ENCODE results near the gene GALM.

GALM gene

DNA sequence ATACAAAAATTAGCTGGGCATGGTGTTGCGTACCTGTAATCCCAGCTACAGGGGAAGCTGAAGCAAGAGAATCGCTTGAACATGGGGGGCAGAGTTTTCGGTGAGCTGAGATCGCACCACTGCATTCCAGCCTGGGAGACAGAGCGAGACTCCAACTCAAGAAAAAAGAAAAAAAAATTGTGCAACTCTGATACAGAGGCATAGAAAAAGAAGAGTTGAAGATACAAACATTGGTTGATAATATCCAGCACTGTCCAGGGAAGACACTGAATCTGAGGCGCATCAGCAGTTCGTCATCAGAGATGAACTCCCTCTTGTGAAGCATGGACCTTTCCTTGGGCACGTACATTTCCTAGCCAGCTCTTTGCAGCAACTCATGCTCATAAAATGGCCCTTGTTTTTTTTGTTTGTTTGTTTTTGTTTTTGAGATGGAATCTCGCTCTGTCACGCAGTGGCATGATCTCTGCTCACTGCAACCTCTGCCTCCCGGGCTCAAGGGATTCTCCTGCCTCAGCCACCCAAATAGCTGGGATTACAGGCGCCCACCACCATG lies 16.7 kb upstream of the GALM start:
- H3K27me3 ChIP-seq (ENCODE audit: insufficient read depth, poor library complexity, severe bottlenecking), result no peaks in the 10 kb centered on the region
- no peaks in the 10 kb centered on the region for H3K9me3 ChIP-seq (ENCODE audit: severe bottlenecking)
- H3K27ac ChIP-seq (ENCODE audit: poor library complexity, severe bottlenecking), result no peak overlapping the region
- no peak for ATAC-seq (ENCODE audit: low read depth)
- TF ChIP-seq, protein P1, sequence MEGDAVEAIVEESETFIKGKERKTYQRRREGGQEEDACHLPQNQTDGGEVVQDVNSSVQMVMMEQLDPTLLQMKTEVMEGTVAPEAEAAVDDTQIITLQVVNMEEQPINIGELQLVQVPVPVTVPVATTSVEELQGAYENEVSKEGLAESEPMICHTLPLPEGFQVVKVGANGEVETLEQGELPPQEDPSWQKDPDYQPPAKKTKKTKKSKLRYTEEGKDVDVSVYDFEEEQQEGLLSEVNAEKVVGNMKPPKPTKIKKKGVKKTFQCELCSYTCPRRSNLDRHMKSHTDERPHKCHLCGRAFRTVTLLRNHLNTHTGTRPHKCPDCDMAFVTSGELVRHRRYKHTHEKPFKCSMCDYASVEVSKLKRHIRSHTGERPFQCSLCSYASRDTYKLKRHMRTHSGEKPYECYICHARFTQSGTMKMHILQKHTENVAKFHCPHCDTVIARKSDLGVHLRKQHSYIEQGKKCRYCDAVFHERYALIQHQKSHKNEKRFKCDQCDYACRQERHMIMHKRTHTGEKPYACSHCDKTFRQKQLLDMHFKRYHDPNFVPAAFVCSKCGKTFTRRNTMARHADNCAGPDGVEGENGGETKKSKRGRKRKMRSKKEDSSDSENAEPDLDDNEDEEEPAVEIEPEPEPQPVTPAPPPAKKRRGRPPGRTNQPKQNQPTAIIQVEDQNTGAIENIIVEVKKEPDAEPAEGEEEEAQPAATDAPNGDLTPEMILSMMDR (IDR thresholded peaks at IDR 0.05; ENCODE audit: poor library complexity, severe bottlenecking), result no peak
- no peak for DNase-seq (ENCODE audit: low spot score)
- no peaks in the 10 kb centered on the region for H3K36me3 ChIP-seq (ENCODE audit: low read depth)
- no peaks in the 10 kb centered on the region for H3K4me1 ChIP-seq (ENCODE audit: insufficient read depth, poor library complexity, severe bottlenecking)
- no peak overlapping the region for H3K4me3 ChIP-seq (ENCODE audit: severe bottlenecking)

DNA sequence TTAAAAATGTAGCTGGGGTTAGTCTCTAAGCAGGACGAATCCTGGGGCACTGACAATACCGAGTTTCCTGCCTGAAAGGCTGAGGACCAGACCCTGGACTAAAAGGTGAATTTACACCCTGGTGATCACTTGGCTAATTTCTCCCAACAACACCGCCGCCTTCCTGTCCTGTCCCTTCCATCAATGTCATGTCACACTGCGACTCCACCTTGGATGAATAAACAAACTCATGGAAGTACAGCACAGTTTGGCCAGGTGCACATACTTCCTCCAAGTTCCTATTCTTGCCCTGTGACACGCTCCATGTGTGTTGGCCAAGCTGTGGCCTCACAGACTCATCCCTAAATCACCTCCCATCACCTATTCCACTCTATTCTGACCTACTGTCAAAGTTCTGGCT lies 15.9 kb upstream of the GALM start:
- no peak overlapping the region for H3K4me3 ChIP-seq (ENCODE audit: severe bottlenecking)
- H3K27me3 ChIP-seq (ENCODE audit: insufficient read depth, poor library complexity, severe bottlenecking), result no peaks in the 10 kb centered on the region
- no peaks in the 10 kb centered on the region for H3K36me3 ChIP-seq (ENCODE audit: low read depth)
- DNase-seq (ENCODE audit: low spot score) (no peak), ATAC-seq (ENCODE audit: low read depth) (no peak)
- TF ChIP-seq, protein P1 (IDR thresholded peaks at IDR 0.05; ENCODE audit: poor library complexity, severe bottlenecking), result no peak
- no peaks in the 10 kb centered on the region for H3K4me1 ChIP-seq (ENCODE audit: insufficient read depth, poor library complexity, severe bottlenecking)
- H3K9me3 ChIP-seq (ENCODE audit: severe bottlenecking), result no peaks in the 10 kb centered on the region
- H3K27ac ChIP-seq (ENCODE audit: poor library complexity, severe bottlenecking), result no peak overlapping the region

DNA sequence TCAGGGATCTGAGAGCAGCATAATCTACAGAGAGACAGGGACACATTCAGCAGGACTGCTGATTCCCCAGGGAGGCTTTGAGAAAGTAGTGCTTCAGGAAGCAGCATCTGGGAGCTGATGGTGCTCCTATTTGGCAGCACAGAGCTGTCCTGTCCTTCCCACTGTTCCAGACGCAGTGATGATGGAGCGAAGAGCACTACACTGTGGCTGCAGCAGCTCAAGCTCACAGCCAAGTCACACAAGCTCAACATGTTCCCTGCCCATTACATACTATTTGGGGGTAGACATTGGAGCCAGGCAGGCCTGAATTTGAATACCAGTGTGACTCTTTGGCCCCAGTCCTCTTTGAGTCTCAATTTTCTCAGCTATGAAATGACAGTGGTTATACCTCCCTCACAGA lies 15.2 kb upstream of the GALM start:
- no peak for ATAC-seq (ENCODE audit: low read depth)
- DNase-seq (ENCODE audit: low spot score), result no peak
- Histone ChIP-seq H3K4me3 (ENCODE audit: severe bottlenecking) (no peak overlapping the region), H3K27ac (ENCODE audit: poor library complexity, severe bottlenecking) (no peak overlapping the region), H3K27me3 (ENCODE audit: insufficient read depth, poor library complexity, severe bottlenecking) (no peaks in the 10 kb centered on the region), H3K4me1 (ENCODE audit: insufficient read depth, poor library complexity, severe bottlenecking) (no peaks in the 10 kb centered on the region), H3K9me3 (ENCODE audit: severe bottlenecking) (no peaks in the 10 kb centered on the region), H3K36me3 (ENCODE audit: low read depth) (no peaks in the 10 kb centered on the region)
- TF ChIP-seq, protein P1 (IDR thresholded peaks at IDR 0.05; ENCODE audit: poor library complexity, severe bottlenecking), result no peak

DNA sequence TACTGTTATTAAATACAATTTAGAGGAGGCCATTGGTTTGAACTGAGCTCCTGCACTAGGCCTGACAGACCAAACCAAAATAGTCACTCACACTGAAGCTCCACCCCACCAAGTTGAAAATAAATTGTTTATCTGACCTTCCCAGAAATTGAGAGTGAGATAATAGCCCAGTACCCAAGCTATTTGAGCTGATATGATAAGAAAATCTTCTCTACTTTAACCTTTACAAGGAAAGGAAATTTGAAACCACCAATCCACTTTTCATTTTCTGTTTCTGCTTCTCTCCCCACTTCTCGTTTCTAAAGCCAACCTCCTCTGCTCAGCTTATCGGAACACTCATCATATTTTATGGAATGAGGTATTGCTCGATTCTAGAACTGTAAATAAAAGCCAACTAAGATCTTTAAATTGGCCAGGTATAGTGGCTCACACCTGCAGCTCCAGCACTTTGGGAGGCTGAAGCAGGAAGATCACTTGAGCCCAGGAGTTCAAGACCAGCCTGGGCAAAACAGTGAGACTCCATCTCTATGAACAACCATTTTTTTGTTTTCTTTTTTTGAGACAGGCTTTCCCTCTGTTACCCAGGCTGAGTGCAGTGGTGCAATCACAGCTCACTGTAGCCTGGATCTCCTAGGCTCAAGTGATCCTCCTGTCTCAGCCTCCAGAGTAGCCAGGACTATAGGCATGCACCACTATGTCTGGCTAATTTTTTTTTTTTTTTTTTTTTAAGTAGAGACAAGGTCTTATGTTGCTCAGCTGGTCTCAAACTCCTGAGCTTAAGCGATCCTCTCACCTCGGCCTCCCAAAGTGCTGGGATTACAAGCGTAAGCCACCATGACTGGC lies 13.3 kb upstream of the GALM start:
- Histone ChIP-seq H3K27me3 (ENCODE audit: insufficient read depth, poor library complexity, severe bottlenecking) (no peaks in the 10 kb centered on the region), H3K9me3 (ENCODE audit: severe bottlenecking) (no peaks in the 10 kb centered on the region), H3K27ac (ENCODE audit: poor library complexity, severe bottlenecking) (no peak overlapping the region), H3K4me3 (ENCODE audit: severe bottlenecking) (no peak overlapping the region), H3K36me3 (ENCODE audit: low read depth) (no peaks in the 10 kb centered on the region), H3K4me1 (ENCODE audit: insufficient read depth, poor library complexity, severe bottlenecking) (no peaks in the 10 kb centered on the region)
- no peak for ATAC-seq (ENCODE audit: low read depth)
- no peak for DNase-seq (ENCODE audit: low spot score)
- TF ChIP-seq, protein P1 (IDR thresholded peaks at IDR 0.05; ENCODE audit: poor library complexity, severe bottlenecking), result no peak

DNA sequence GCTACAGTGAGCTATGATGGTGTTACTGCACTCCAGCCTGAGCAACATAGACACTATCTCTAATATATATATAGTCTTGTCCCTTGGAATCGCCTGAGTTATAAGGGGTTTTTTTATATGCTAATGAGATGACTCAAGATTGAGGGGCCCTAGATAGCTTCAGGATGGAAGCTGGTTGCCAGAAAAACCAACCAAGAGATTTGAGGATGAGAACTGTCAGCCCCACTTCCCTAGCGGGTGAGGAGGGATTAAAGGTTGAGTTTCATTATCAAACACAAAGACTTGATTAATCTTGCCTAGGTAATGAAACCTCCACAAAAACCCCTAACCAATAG lies 12.6 kb upstream of the GALM start:
- no peak for DNase-seq (ENCODE audit: low spot score)
- Histone ChIP-seq H3K27me3 (ENCODE audit: insufficient read depth, poor library complexity, severe bottlenecking) (no peaks in the 10 kb centered on the region), H3K36me3 (ENCODE audit: low read depth) (no peaks in the 10 kb centered on the region), H3K4me3 (ENCODE audit: severe bottlenecking) (no peak overlapping the region), H3K27ac (ENCODE audit: poor library complexity, severe bottlenecking) (no peak overlapping the region), H3K9me3 (ENCODE audit: severe bottlenecking) (no peaks in the 10 kb centered on the region), H3K4me1 (ENCODE audit: insufficient read depth, poor library complexity, severe bottlenecking) (no peaks in the 10 kb centered on the region)
- TF ChIP-seq, protein P1 (IDR thresholded peaks at IDR 0.05; ENCODE audit: poor library complexity, severe bottlenecking), result no peak
- no peak for ATAC-seq (ENCODE audit: low read depth)

All from RWPE2 (cell line).